Spleen (tissue), 11 donors: Measurements from ENCODE around the gene LARP1. TPM values are rescaled to one million over a fixed set of nuclear protein-coding genes. Genes with fewer than 3 reads are reported as not detected.

Experiments used
- DNase-seq: peaks from one replicate; pipeline ENCODE4 v3.0.0-alpha.2; 2020
- H3K27ac ChIP-seq, 8 donors: fragments of 200-600 bp; sonication (generic) in 7 of 8; 1 replicate in 4 of 8; 2 replicates in 4 of 8; pipeline versions ENCODE4 v1.5.0 to v1.8.0; 2016 to 2021; ENCODE audit warnings: inconsistent platforms in 4 of 8, mild to moderate bottlenecking in 4 of 8, moderate library complexity in 1 of 8
- H3K27me3 ChIP-seq, 7 donors: fragments of 200-600 bp; sonication (generic) in 6 of 7; replicated peaks in 1 of 7; 1 replicate in 4 of 7; 2 replicates in 3 of 7; pipeline versions ENCODE4 v1.5.0 to v1.8.0; 2016 to 2021; ENCODE audit warnings: inconsistent platforms in 3 of 7, mild to moderate bottlenecking in 1 of 7
- H3K36me3 ChIP-seq, 6 donors: fragments of 200-600 bp; sonication (generic) in 5 of 6; 1 replicate in 4 of 6; 2 replicates in 2 of 6; pipeline versions ENCODE4 v1.5.0 to v1.8.0; 2016 to 2021; ENCODE audit warnings: inconsistent platforms in 2 of 6
- H3K4me1 ChIP-seq, 6 donors: fragments of 200-600 bp; sonication (generic) in 5 of 6; 1 replicate in 3 of 6; 2 replicates in 3 of 6; pipeline versions ENCODE4 v1.5.0 to v1.8.0; 2016 to 2021; ENCODE audit warnings: inconsistent platforms in 3 of 6
- H3K4me3 ChIP-seq, 8 donors: fragments of 200-600 bp; sonication (generic) in 7 of 8; 1 replicate in 4 of 8; 2 replicates in 4 of 8; pipeline versions ENCODE4 v1.5.0 to v1.8.0; 2016 to 2021; ENCODE audit warnings: inconsistent platforms in 4 of 8, mild to moderate bottlenecking in 4 of 8, moderate library complexity in 2 of 8
- H3K9me3 ChIP-seq, 8 donors: fragments of 200-600 bp; sonication (generic) in 7 of 8; 1 replicate in 4 of 8; 2 replicates in 4 of 8; pipeline versions ENCODE4 v1.5.0 to v1.8.0; 2016 to 2021; ENCODE audit warnings: inconsistent platforms in 4 of 8
- CTCF ChIP-seq, 11 experiments: fragments of 200-600 bp in 7 of 11; fragments of 450-650 bp in 4 of 11; sonication (generic) in 4 of 11; IDR thresholded peaks in 8 of 11; conservative IDR thresholded peaks in 3 of 11; 1 replicate in 7 of 11; 2 replicates in 4 of 11; pipeline versions ENCODE4 v1.4.0 to v1.8.0; 2016 to 2021; ENCODE audit warnings: antibody characterized with exemption in 11 of 11, inconsistent platforms in 4 of 11, mild to moderate bottlenecking in 1 of 11
- POLR2A ChIP-seq, 3 donors: fragments of 450-650 bp; IDR thresholded peaks; one replicate each; pipeline ENCODE4 v1.5.1; 2017; ENCODE audit warnings: antibody characterized with exemption in 3 of 3, mild to moderate bottlenecking in 1 of 3
- POLR2AphosphoS5 ChIP-seq, 3 donors: sonication (generic); formaldehyde crosslinking; IDR thresholded peaks; one replicate each; pipeline ENCODE4 v1.5.1; 2017; ENCODE audit warnings: antibody characterized with exemption in 3 of 3
- WGBS, 5 donors: extraction: QIAGEN DNeasy Blood & Tissue Kit in 3 of 5; methylation state at CpG; one replicate each; pipeline versions ENCODE4 v1.1.5 to v1.1.7; 2013 to 2018; 5-methylcytosine and 5-hydroxymethylcytosine counted together
- intact Hi-C: fragments of 100-400 bp; cut with DNase I; formaldehyde crosslinking; loops from one replicate; pipeline ENCODE4 v1.15.0; 2023; ENCODE audit warnings: low total_unique reads
- polyA plus RNA-seq, 3 donors: library from polyadenylated mRNA; stranded (reverse); fragments of 200-250 nt; gene quantifications; one replicate each; pipeline ENCODE4 v1.2.1, GENCODE V29; 2013
- total RNA-seq, 7 donors: library from RNA; depleted of rRNA in 3 of 7; stranded (reverse); fragments of >200 nt in 3 of 7; fragmentation: NEBNext Ultra II Directional in 4 of 7; extraction: Animal tissue kit (Norgen Biotek cat#: 25700) in 4 of 7; gene quantifications; one replicate each; pipeline versions ENCODE4 v1.1.0 to v1.2.1, GENCODE V29; 2016 to 2021
- donor health status: healthy with polysubstance abuse.
- donor health status: DM: no; HTN: no; CAD: no; lungs with moderate emphysema.
- donor health status: DM: no; HTN: no; CAD: no.
- donor health status: Bipolar disorder and iron deficiency.
- donor health status: healthy.
- donor health status: DM: no; HTN: no; CAD: no.
- donor health status: DM: yes; HTN: yes; CAD: no.

The LARP1 gene
- total and polyA plus RNA-seq, 10 donors, result 13.8 to 168 (median 120) TPM

- DNase-seq, result no peak
- intact Hi-C loops, result no loop called here
- TF ChIP-seq POLR2AphosphoS5 (IDR thresholded peaks at IDR 0.05), result peak in 1 of 3 donors; percentile 60
- TF ChIP-seq CTCF (IDR thresholded peaks at IDR 0.05 in 8 of 11, conservative IDR thresholded peaks at IDR 0.05 in 3 of 11), result peak in 1 of 11 experiments; percentile 4
- no peak for TF ChIP-seq POLR2A (IDR thresholded peaks at IDR 0.05)
- H3K36me3 ChIP-seq, result no peaks in the 10 kb centered on the region
- no peaks in the 10 kb centered on the region for H3K27me3 ChIP-seq
- H3K27ac ChIP-seq, result peak overlapping the region in 3 of 8 donors; percentile 27 to 81 (median 53)
- no peak overlapping the region for H3K4me3 ChIP-seq
- no peaks in the 10 kb centered on the region for H3K9me3 ChIP-seq
- peaks cover 0 to 31% (median 5%) of the 10 kb centered on the region in 6 donors for H3K4me1 ChIP-seq
- 59 to 89% (median 82%) methylated on average over 5 of the region's 5 CpGs for WGBS, 5 donors
Observed at GRCh38 chr5:154708846-154709245, 46.3 kb upstream of the LARP1 start.

- TF ChIP-seq POLR2AphosphoS5 (IDR thresholded peaks at IDR 0.05) (no peak), CTCF (IDR thresholded peaks at IDR 0.05 in 8 of 11, conservative IDR thresholded peaks at IDR 0.05 in 3 of 11) (no peak), POLR2A (IDR thresholded peaks at IDR 0.05) (no peak)
- Histone ChIP-seq H3K9me3 (no peaks in the 10 kb centered on the region), H3K36me3 (no peaks in the 10 kb centered on the region), H3K27me3 (no peaks in the 10 kb centered on the region), H3K27ac (peak overlapping the region in 3 of 8 donors; percentile 27 to 81 (median 53)), H3K4me1 (peaks cover 0 to 38% (median 10%) of the 10 kb centered on the region in 6 donors), H3K4me3 (no peak overlapping the region)
- WGBS, 5 donors, result 82 to 91% (median 84%) methylated on average over 15 of the region's 15 CpGs
- DNase-seq, result no peak
- intact Hi-C loops, result no loop called here
Observed at GRCh38 chr5:154709368-154710305, 45.5 kb upstream of the LARP1 start.

GRCh38 chr5:154712518-154713437 is 42.4 kb upstream of the LARP1 start:
- Histone ChIP-seq H3K9me3 (no peaks in the 10 kb centered on the region), H3K27me3 (no peaks in the 10 kb centered on the region), H3K4me3 (no peak overlapping the region), H3K27ac (peak overlapping the region in 1 of 8 donors; percentile 85), H3K4me1 (peaks cover 0 to 42% (median 13%) of the 10 kb centered on the region in 6 donors), H3K36me3 (no peaks in the 10 kb centered on the region)
- intact Hi-C loops, result no loop called here
- no peak for DNase-seq
- TF ChIP-seq CTCF (IDR thresholded peaks at IDR 0.05 in 8 of 11, conservative IDR thresholded peaks at IDR 0.05 in 3 of 11) (no peak), POLR2AphosphoS5 (IDR thresholded peaks at IDR 0.05) (no peak), POLR2A (IDR thresholded peaks at IDR 0.05) (no peak)
- 82 to 91% (median 85%) methylated on average over 11 to 13 of the region's 13 CpGs for WGBS, 5 donors
